A673 (cell line): Measurements from ENCODE around the gene ICAM4. TPM values are rescaled to one million over a fixed set of nuclear protein-coding genes. Genes with fewer than 3 reads are reported as not detected.

Experiments used
- BruUV-seq: library from RNA; stranded (reverse); fragments of 400-500 nt; replicated peaks from 2 replicates; lab custom pipeline; 2021; lab: Mats Ljungman, UMichigan
- CTCF ChIA-PET: fragments of 300-600 bp; sonication (Branson Sonifier 250); formaldehyde crosslinking; loops from one replicate; lab custom pipeline; 2022; ENCODE audit warnings: antibody characterized with exemption; lab: Charles Lee
- POLR2A ChIA-PET: fragments of 300-600 bp; sonication (Branson Sonifier 250); formaldehyde crosslinking; loops from one replicate; lab custom pipeline; 2022; ENCODE audit warnings: antibody characterized with exemption; ENCODE audit not compliant: low non-redundant PET; lab: Charles Lee
- DNase-seq: peaks from one replicate; pipeline ENCODE4 v3.0.0-alpha.2; 2015; ENCODE audit warnings: low spot score
- H3K27ac ChIP-seq: fragments of 200-600 bp; sonication (generic); 2 replicates; pipeline ENCODE4 v1.5.1; 2016; ENCODE audit warnings: mixed run types, low read depth, mild to moderate bottlenecking, mixed read lengths, antibody characterized with exemption, low read length; ENCODE audit not compliant: poor library complexity, severe bottlenecking
- H3K27me3 ChIP-seq: fragments of 200-600 bp; sonication (generic); replicated peaks from 2 replicates; pipeline ENCODE4 v1.6.1; 2017; ENCODE audit warnings: mixed run types, low read depth, mild to moderate bottlenecking, mixed read lengths, antibody characterized with exemption, low read length; ENCODE audit not compliant: insufficient read depth, poor library complexity
- H3K36me3 ChIP-seq: fragments of 200-600 bp; sonication (generic); 2 replicates; pipeline ENCODE4 v1.6.1; 2016; ENCODE audit warnings: mixed run types, mild to moderate bottlenecking, mixed read lengths, antibody characterized with exemption, low read length; ENCODE audit not compliant: insufficient read depth, poor library complexity, severe bottlenecking
- H3K4me1 ChIP-seq: fragments of 200-600 bp; sonication (generic); 2 replicates; pipeline ENCODE4 v1.6.1; 2017; ENCODE audit warnings: mixed run types, mild to moderate bottlenecking, mixed read lengths, antibody characterized with exemption, low read length; ENCODE audit not compliant: insufficient read depth, poor library complexity, severe bottlenecking
- H3K4me3 ChIP-seq: fragments of 200-600 bp; sonication (generic); 2 replicates; pipeline ENCODE4 v1.5.1; 2016; ENCODE audit warnings: low read depth, mixed run types, mild to moderate bottlenecking, mixed read lengths, low read length; ENCODE audit not compliant: poor library complexity, severe bottlenecking
- H3K9me3 ChIP-seq: fragments of 200-600 bp; sonication (generic); 2 replicates; pipeline ENCODE4 v1.6.1; 2016; ENCODE audit warnings: mixed run types, low read depth, mild to moderate bottlenecking, mixed read lengths, antibody characterized with exemption, low read length; ENCODE audit not compliant: poor library complexity, severe bottlenecking
- EZH2 ChIP-seq: fragments of 200-600 bp; sonication (generic); IDR thresholded peaks from 2 replicates; pipeline ENCODE4 v1.6.1; 2017; ENCODE audit warnings: borderline replicate concordance, low read depth, mild to moderate bottlenecking, mixed read lengths, antibody characterized with exemption, low read length; ENCODE audit not compliant: poor library complexity, severe bottlenecking
- intact Hi-C: fragments of 100-400 bp; cut with micrococcal nuclease; formaldehyde crosslinking; loops from one replicate; pipeline ENCODE4 v1.10.0; 2022; ENCODE audit not compliant: unreplicated experiment
- total RNA-seq: library from RNA; stranded (reverse); gene quantifications from 2 replicates; pipeline ENCODE4 v1.2.3, GENCODE V29; 2021
- TF ChIP-seq, protein P1 (sequence below): fragments of 300-800, 200-600 bp; sonication (generic); conservative IDR thresholded peaks from 2 replicates; pipeline ENCODE4 v1.5.1; 2017; ENCODE audit warnings: low read depth, mild to moderate bottlenecking, antibody characterized with exemption, low read length, moderate library complexity, mixed read lengths

The ICAM4 gene
- total RNA-seq, 1 experiment from 2014 or later, result 0.58 TPM

DNA sequence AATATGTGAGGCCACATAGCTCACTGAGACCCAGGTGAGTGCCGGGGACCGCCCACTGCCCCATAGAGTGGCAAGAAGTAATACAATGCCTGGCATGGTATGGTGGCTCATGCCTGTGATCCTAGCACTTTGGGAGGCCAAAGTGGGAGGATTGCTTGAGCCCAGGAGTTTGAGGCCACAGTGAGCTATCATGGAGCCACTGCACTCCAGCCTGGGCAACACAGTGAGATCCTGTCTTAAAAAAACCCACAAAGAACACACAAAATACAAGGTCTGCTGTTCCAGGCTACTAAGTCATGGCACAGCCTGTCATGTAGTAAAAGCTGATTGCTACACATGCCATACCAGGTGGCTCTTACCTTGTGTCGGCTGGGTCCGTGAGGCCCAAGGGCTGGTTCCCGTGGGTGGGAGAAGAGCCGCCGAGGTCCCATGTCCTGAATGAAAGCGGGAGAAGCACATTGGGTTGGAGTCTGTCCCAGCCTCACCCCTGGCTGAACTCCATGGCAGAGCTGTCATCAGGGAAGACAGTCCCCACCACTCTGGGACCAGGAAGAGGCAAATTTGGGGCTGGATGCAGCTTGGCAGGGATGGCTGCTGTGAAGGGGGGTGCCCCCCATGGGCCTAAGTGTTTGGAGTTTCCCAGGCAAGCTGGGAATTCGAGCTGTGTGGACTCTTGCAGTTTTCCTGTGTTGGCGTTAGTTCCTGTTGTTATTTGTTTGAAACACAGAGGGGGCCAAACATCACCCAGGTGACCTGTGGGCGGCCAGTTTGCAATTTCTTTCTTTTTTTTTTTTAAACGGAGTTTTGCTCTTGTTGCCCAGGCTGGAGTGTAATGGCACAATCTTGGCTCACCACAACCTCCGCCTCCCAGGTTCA lies 32.3 kb downstream of the ICAM4 start:
- intact Hi-C loops, result no loop called here
- no peak overlapping the region for H3K4me3 ChIP-seq
- H3K9me3 ChIP-seq, result no peaks in the 10 kb centered on the region
- H3K4me1 ChIP-seq, result peaks cover 5% of the 10 kb centered on the region
- peaks cover 67% of the 10 kb centered on the region for H3K36me3 ChIP-seq
- BruUV-seq, result no TSS peak
- ChIA-PET CTCF (no interaction called here), POLR2A (interaction anchor here (0.5 to 0.6 kb wide), 2 partner anchors 18 to 1413 kb away, joined by 7 to 8 read pairs; no protein-coding TSS in a partner anchor)
- no peaks in the 10 kb centered on the region for H3K27me3 ChIP-seq
- H3K27ac ChIP-seq, result no peak overlapping the region
- no peak for DNase-seq
- TF ChIP-seq, protein P1, sequence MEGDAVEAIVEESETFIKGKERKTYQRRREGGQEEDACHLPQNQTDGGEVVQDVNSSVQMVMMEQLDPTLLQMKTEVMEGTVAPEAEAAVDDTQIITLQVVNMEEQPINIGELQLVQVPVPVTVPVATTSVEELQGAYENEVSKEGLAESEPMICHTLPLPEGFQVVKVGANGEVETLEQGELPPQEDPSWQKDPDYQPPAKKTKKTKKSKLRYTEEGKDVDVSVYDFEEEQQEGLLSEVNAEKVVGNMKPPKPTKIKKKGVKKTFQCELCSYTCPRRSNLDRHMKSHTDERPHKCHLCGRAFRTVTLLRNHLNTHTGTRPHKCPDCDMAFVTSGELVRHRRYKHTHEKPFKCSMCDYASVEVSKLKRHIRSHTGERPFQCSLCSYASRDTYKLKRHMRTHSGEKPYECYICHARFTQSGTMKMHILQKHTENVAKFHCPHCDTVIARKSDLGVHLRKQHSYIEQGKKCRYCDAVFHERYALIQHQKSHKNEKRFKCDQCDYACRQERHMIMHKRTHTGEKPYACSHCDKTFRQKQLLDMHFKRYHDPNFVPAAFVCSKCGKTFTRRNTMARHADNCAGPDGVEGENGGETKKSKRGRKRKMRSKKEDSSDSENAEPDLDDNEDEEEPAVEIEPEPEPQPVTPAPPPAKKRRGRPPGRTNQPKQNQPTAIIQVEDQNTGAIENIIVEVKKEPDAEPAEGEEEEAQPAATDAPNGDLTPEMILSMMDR, result no peak
- TF ChIP-seq EZH2, result no peak

DNA sequence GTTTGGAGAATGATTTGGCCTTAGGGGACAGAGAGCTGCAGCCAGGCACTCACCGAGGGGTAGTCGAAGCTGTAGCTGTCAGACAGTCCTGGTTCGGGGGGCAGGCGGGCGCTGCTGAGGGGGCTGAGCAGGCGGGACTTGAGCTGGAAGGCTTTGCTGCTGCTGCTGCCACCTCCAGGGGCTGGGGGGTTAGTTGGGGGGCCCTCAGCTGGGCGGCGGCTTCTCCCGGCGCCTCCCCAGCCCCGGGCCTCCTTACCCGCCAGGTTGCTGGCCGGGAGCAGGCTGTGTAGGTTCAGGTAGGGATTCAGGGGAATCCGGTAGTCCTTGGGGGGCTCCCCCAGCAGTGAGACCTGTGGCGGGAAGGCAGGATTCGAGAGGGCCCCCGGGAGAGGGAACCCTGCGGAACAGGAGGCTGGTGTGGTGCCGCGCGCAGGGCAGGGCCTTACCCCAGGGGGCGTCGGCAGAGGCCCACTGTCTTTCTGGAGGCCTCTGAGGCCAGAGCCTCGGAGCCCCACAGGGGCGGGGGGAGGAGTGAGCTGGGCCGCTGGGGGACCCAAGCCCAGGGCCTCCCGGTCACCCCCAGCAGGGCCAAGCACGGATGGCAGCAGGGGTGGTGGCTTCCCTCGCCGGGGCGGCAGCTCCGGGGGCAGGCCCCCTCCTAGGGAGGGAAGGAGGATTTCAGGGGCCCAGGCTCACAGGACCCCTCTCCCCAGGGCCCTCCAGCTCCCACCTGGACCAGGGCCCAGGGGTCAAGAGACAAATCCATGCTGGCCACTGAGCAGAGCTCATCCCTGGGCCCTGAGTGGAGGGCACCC lies 34.1 kb downstream of the ICAM4 start:
- peaks cover 5% of the 10 kb centered on the region for H3K4me1 ChIP-seq
- no peak for DNase-seq
- no peaks in the 10 kb centered on the region for H3K9me3 ChIP-seq
- H3K27ac ChIP-seq, result no peak overlapping the region
- ChIA-PET POLR2A (no interaction called here), CTCF (interaction anchor here (0.6 kb wide), 1 partner anchor 83 kb away, joined by 3 read pairs; no protein-coding TSS in a partner anchor)
- H3K4me3 ChIP-seq, result no peak overlapping the region
- intact Hi-C loops, result no loop called here
- H3K36me3 ChIP-seq, result peaks cover 85% of the 10 kb centered on the region
- TF ChIP-seq, protein P1, result no peak
- no peak for TF ChIP-seq EZH2
- no TSS peak for BruUV-seq
- no peaks in the 10 kb centered on the region for H3K27me3 ChIP-seq

DNA sequence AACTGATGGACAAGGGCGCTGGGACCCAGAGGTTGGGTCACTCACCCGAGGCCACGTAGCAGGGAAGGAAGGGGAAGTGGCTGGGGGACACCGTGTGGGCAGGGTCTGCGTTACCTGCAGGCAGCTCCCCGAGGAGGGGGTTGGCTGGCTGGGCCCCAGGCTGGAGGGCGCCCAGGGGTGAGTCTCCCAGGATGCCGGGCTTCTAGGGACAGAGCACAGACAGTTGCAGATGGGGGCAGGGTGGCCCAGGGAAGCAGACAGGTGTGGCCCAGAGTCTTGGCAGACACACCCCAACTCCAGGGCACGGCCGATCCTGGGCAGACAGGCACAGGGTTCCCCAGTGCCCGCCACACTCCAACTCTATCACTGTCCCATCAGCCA lies 34.7 kb downstream of the ICAM4 start:
- ChIA-PET POLR2A (no interaction called here), CTCF (no interaction called here)
- no peak overlapping the region for H3K27ac ChIP-seq
- DNase-seq, result no peak
- H3K4me1 ChIP-seq, result no peaks in the 10 kb centered on the region
- no peaks in the 10 kb centered on the region for H3K27me3 ChIP-seq
- peaks cover 87% of the 10 kb centered on the region for H3K36me3 ChIP-seq
- BruUV-seq, result no TSS peak
- TF ChIP-seq EZH2, result no peak
- TF ChIP-seq, protein P1, result no peak
- intact Hi-C loops, result no loop called here
- no peaks in the 10 kb centered on the region for H3K9me3 ChIP-seq
- H3K4me3 ChIP-seq, result no peak overlapping the region
